HFF-Myc (cell line): ENCODE measurements around the gene PRKCB.

Experiments used
- DNase-seq: peaks from one replicate; pipeline ENCODE4 v3.0.0-alpha.2; 2011; ENCODE audit warnings: low read depth; ENCODE audit errors: extremely low read depth
- H3K4me3 ChIP-seq: replicated peaks from 2 replicates; pipeline ENCODE4 v1.5.1; 2011; ENCODE audit warnings: low read depth, mild to moderate bottlenecking, control low read depth, low read length
- TF ChIP-seq, protein P1 (sequence below): IDR thresholded peaks from 2 replicates; pipeline ENCODE4 v1.5.1; 2012; ENCODE audit warnings: mild to moderate bottlenecking, low read depth, low read length, control low read depth; ENCODE audit errors: missing control alignments

PRKCB gene

DNA sequence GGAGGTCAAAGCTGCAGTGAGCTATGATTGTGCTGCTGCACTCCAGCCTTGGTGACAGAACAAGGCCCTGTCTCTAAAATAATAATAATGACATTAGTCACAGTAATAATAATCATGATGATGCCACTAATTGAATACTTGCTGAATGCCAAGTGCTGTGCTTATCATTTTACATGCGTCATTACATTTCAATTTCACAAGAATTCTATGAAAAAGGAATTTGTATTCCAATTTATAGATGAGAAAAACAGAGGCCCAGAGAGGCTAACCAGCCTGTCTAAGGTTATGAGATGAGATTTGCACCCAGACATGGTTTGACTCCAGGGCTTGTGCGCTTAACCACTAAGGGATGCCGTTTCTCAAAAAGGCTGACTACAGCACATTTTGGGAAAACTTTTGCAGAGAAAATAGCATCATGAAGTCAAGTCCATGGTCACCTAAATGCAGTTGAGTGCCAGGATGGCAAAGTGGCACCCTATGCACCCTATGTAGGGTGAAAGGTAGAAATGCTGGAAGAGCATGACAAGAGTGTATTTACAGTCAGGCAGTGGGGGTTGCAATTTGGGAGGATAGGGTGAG lies 276.0 kb downstream of the PRKCB start:
- no peak for DNase-seq
- TF ChIP-seq, protein P1, sequence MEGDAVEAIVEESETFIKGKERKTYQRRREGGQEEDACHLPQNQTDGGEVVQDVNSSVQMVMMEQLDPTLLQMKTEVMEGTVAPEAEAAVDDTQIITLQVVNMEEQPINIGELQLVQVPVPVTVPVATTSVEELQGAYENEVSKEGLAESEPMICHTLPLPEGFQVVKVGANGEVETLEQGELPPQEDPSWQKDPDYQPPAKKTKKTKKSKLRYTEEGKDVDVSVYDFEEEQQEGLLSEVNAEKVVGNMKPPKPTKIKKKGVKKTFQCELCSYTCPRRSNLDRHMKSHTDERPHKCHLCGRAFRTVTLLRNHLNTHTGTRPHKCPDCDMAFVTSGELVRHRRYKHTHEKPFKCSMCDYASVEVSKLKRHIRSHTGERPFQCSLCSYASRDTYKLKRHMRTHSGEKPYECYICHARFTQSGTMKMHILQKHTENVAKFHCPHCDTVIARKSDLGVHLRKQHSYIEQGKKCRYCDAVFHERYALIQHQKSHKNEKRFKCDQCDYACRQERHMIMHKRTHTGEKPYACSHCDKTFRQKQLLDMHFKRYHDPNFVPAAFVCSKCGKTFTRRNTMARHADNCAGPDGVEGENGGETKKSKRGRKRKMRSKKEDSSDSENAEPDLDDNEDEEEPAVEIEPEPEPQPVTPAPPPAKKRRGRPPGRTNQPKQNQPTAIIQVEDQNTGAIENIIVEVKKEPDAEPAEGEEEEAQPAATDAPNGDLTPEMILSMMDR = no peak
- no peak overlapping the region for H3K4me3 ChIP-seq

DNA sequence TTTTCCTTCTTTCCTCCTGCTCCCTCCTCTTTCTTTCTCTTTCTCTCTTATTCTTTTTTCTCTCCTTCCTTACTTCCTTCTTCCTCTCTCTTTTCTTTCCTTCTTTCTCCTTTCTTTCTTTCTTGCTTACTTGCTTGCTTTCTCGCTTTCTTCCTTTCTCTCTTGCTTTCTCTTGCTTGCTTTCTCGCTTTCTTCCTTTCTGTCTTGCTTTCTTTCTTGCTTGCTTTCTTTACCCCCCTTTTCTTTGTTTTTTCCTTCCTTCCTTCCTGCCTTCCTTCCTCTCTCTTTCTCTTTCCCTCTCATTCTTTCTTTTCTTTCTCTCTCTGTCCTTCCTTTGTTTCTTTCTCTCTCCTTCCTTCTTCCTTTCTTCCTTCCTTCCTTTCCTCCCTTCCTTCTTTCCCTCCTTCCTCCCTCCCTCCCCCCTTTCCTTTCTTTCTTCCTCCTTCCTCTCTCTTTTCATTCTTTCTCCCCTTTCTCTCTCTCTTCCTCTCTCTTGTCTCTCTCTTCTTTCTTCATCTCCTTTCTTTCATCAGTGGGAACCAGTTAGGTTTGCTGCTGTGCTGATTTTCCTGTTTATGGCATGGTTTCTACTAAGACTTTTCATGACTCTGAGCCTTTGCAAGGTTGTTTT lies 277.4 kb downstream of the PRKCB start:
- H3K4me3 ChIP-seq = no peak overlapping the region
- TF ChIP-seq, protein P1 = no peak
- DNase-seq = no peak

DNA sequence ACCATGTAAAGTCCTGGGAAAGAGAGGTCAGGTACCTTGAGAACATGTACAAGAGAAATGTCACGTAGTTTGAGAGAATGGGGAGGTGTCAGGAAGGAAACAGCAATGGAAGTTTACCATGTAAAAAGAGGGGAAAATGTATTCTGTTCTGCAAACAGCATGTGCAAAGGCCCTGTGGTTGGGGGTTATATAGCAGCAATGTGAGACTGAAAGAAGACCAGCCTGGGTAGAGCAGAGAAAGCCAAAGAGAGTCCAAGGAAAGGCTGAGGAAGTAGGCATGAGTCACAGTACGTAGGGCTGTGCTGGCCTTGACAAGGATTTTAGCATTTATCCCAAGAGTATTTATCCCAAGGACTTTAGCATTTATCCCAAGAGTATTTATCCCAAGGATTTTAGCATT lies 279.1 kb downstream of the PRKCB start:
- DNase-seq = no peak
- H3K4me3 ChIP-seq = no peak overlapping the region
- TF ChIP-seq, protein P1 = no peak

DNA sequence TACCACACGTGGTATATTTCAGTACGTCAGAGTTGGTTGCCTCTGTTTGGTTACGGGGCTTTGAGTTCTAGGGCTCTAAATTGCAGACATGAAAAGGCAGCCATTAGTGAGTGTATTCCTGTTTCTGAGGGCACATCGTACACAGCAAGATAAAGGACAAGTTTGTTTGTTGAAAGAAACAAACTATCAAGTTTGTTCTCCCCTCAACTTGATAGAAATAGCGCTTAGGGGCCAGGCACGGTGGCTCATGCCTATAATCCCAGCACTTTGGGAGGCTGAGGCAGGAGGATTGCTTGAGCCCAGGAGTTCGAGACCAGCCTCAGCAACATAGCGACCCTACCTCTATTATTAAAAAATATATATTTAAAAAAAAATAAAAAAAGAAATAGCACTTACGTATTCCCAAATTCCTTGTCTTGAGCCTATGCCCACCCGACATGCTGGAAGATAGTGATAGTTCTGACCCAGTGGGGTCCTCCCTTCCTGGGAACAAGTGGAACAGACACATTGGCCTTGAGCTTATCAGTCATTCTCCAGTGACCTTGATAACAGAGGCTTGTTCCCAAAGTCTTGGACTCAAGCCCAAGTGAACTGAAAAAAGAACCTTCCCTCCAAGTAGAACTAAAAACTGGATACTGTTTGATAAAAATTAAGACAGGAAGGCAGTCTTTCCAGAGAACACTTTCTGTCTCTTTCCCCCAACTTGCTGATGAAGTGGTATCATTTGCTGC lies 280.4 kb downstream of the PRKCB start:
- H3K4me3 ChIP-seq = no peak overlapping the region
- TF ChIP-seq, protein P1 = no peak
- DNase-seq = no peak

DNA sequence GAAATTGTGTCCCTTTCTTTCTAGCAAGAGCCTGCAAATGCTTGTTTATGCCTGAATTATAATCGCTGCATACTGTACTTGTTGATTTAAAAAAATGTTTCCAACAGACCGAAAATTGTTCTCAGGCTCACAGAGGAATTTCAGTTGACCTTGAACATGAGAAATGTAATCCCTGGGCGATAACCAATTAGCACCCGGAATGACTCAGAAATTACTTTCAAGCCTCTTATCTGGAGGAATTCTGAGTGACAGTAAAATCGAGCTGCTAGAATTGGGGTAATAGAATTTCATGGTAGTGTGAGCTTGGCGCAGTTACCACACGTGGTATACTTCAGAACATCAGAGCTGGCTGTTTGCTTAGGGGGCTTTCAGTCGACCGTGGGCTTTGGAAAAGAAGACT lies 281.2 kb downstream of the PRKCB start:
- no peak overlapping the region for H3K4me3 ChIP-seq
- TF ChIP-seq, protein P1 = no peak
- no peak for DNase-seq

DNA sequence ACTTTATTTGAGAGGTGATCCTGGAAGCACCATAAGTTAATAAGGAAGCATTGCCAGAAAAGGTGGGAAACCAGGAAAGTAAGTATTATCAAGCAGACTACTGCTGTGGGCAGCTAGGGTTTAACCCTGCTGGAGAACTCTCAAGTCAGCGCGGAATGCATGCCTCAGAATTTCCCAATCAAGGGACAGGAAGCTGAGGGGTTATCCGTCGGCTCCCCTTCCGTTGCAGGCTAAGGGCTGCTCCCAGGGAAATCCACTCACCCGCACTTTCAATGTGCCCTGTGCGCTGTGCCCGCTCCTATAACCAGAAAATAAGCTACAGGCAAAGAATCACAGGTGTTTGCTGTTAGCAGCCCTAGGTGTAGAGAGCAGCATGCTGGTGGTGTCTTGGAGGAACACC lies 281.9 kb downstream of the PRKCB start:
- no peak overlapping the region for H3K4me3 ChIP-seq
- DNase-seq = no peak
- TF ChIP-seq, protein P1 = no peak
